ENCODE data around the gene TOB2.
"Not testable (repeated sequence)": the region's sequence is repeated elsewhere in the genome, so short reads cannot be mapped to it uniquely, and the experiment has no call there.

Gene TOB2

GRCh38 chr22:41436322-41437113 lies 10.1 kb downstream of the TOB2 start:
- peaks cover 63% of the 10 kb centered on the region for H3K79me2 ChIP-seq (ENCODE audit: low read length)
- TF ChIP-seq CTCF (IDR thresholded peaks at IDR 0.05; ENCODE audit: low read length) (no peak), EZH2 (optimal IDR thresholded peaks at IDR 0.05; ENCODE audit: low read depth, low read length) (no peak), EZH2phosphoT487 (IDR thresholded peaks at IDR 0.05; ENCODE audit: low read length) (no peak)
- no peak for DNase-seq

GRCh38 chr22:41435560-41435959 lies 11.0 kb downstream of the TOB2 start:
- Histone ChIP-seq H3F3A (ENCODE audit: insufficient read depth, low read length) (no peaks in the 10 kb centered on the region; the same call in 1 of the 2 replicates), H3K36me3 (replicated peaks; ENCODE audit: insufficient read depth, low read length) (0 out of 2 replicates have a peak, but pooled peaks cover 4% of the 10 kb centered on the region), H2AFZ (ENCODE audit: low read length) (no peak overlapping the region), H3K9ac (ENCODE audit: low read length) (no peak overlapping the region), H3K4me3 (ENCODE audit: low read length) (no peak overlapping the region), H3K9me2 (replicated peaks; ENCODE audit: insufficient read depth, low read length) (no peaks in the 10 kb centered on the region), H3K27ac (ENCODE audit: low read length) (no peak overlapping the region), H3K4me1 (ENCODE audit: low read length) (no peaks in the 10 kb centered on the region), H4K20me1 (ENCODE audit: insufficient read depth, low read length) (no peaks in the 10 kb centered on the region), H3K27me3 (replicated peaks; ENCODE audit: insufficient read depth, low read length) (no peaks in the 10 kb centered on the region), H3K79me2 (ENCODE audit: low read length) (peaks cover 54% of the 10 kb centered on the region), H3K4me2 (ENCODE audit: low read depth, low read length) (no peak overlapping the region), H3K9me3 (replicated peaks; ENCODE audit: insufficient read depth, low read length) (no peaks in the 10 kb centered on the region)
- DNase-seq: no peak
- TF ChIP-seq EZH2phosphoT487 (IDR thresholded peaks at IDR 0.05; ENCODE audit: low read length): no peak
- no peak for TF ChIP-seq EZH2 (optimal IDR thresholded peaks at IDR 0.05; ENCODE audit: low read depth, low read length)
- no peak for TF ChIP-seq CTCF (IDR thresholded peaks at IDR 0.05; ENCODE audit: low read length)

More at GRCh38 chr22:41436322-41437113, 10.1 kb downstream of the TOB2 start:
- Histone ChIP-seq H3K4me1 (ENCODE audit: low read length) (no peaks in the 10 kb centered on the region), H3K4me3 (ENCODE audit: low read length) (no peak overlapping the region), H3K36me3 (replicated peaks; ENCODE audit: insufficient read depth, low read length) (0 out of 2 replicates have a peak, but pooled peaks cover 4% of the 10 kb centered on the region), H3K4me2 (ENCODE audit: low read depth, low read length) (no peak overlapping the region), H3K9ac (ENCODE audit: low read length) (no peak overlapping the region), H3F3A (ENCODE audit: insufficient read depth, low read length) (no peaks in the 10 kb centered on the region), H3K27me3 (replicated peaks; ENCODE audit: insufficient read depth, low read length) (no peaks in the 10 kb centered on the region), H4K20me1 (ENCODE audit: insufficient read depth, low read length) (no peaks in the 10 kb centered on the region), H3K9me2 (replicated peaks; ENCODE audit: insufficient read depth, low read length) (no peaks in the 10 kb centered on the region), H3K9me3 (replicated peaks; ENCODE audit: insufficient read depth, low read length) (no peaks in the 10 kb centered on the region), H3K27ac (ENCODE audit: low read length) (no peak overlapping the region), H2AFZ (ENCODE audit: low read length) (no peak overlapping the region)

GRCh38 chr22:41434361-41435003 lies 12.1 kb downstream of the TOB2 start:
- H3K4me1 ChIP-seq (ENCODE audit: low read length); H3K4me2 ChIP-seq (ENCODE audit: low read depth, low read length); H3K9me3 ChIP-seq (replicated peaks; ENCODE audit: insufficient read depth, low read length); H3K4me3 ChIP-seq (ENCODE audit: low read length); H3F3A ChIP-seq (ENCODE audit: insufficient read depth, low read length); DNase-seq; H3K36me3 ChIP-seq (replicated peaks; ENCODE audit: insufficient read depth, low read length); H4K20me1 ChIP-seq (ENCODE audit: insufficient read depth, low read length); H2AFZ ChIP-seq (ENCODE audit: low read length); H3K9ac ChIP-seq (ENCODE audit: low read length); H3K27ac ChIP-seq (ENCODE audit: low read length); H3K9me2 ChIP-seq (replicated peaks; ENCODE audit: insufficient read depth, low read length); H3K27me3 ChIP-seq (replicated peaks; ENCODE audit: insufficient read depth, low read length): not testable (repeated sequence)
- peaks cover 45% of the 10 kb centered on the region for H3K79me2 ChIP-seq (ENCODE audit: low read length)

GRCh38 chr22:41433480-41433879 lies 13.1 kb downstream of the TOB2 start:
- peaks cover 35% of the 10 kb centered on the region for H3K79me2 ChIP-seq (ENCODE audit: low read length)
- not testable (repeated sequence) for H3K4me1 ChIP-seq (ENCODE audit: low read length); H3K9me2 ChIP-seq (replicated peaks; ENCODE audit: insufficient read depth, low read length); H3K9ac ChIP-seq (ENCODE audit: low read length); H3K9me3 ChIP-seq (replicated peaks; ENCODE audit: insufficient read depth, low read length); H3K27ac ChIP-seq (ENCODE audit: low read length); H3K4me3 ChIP-seq (ENCODE audit: low read length); H3F3A ChIP-seq (ENCODE audit: insufficient read depth, low read length); H3K4me2 ChIP-seq (ENCODE audit: low read depth, low read length); H2AFZ ChIP-seq (ENCODE audit: low read length); H3K27me3 ChIP-seq (replicated peaks; ENCODE audit: insufficient read depth, low read length); DNase-seq; H3K36me3 ChIP-seq (replicated peaks; ENCODE audit: insufficient read depth, low read length); H4K20me1 ChIP-seq (ENCODE audit: insufficient read depth, low read length)
